ENCODE results near the gene TTPAL.

DNA sequence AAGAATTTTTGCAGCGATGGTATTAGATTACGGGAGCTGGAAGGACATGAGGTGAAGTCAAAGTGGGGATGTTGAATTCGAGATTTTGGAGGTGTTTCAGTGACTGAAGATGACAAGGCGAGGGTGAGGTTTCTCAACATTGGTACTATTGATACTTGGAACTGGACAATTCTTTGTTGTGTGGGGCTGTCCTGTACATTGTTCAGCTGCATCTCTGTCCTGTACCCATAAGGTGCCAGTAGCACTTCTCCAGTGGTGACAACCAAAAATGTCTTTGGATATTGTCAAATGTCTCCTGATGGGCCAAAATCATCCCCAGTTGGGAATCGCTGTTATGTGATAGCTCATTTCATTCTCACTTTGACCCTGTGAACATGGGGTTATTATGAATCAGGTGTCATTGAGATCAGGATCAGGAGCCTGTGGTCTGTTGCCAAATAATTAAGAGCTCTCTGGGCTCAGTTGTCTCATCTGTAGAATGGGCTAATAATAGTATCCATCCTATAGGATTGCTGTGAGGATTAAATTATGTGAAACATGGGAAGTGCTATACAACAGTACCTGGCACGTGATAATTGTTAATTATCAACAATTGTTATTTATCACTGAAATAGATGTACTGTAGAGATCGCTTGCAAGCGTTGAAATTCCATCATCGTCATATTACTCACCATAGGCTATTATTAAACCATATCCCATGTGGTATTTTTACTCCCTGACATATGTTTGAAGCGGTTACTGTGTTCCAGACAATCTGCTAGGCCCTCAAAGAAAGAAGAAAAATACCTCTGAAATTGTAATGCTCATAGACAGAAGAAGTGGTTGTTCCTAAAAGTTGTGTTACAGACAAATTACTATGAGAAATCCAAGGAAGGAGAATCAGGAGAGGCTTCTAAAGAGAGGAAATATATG lies 48.5 kb upstream of the TTPAL start:
- TF ChIP-seq, protein P1, sequence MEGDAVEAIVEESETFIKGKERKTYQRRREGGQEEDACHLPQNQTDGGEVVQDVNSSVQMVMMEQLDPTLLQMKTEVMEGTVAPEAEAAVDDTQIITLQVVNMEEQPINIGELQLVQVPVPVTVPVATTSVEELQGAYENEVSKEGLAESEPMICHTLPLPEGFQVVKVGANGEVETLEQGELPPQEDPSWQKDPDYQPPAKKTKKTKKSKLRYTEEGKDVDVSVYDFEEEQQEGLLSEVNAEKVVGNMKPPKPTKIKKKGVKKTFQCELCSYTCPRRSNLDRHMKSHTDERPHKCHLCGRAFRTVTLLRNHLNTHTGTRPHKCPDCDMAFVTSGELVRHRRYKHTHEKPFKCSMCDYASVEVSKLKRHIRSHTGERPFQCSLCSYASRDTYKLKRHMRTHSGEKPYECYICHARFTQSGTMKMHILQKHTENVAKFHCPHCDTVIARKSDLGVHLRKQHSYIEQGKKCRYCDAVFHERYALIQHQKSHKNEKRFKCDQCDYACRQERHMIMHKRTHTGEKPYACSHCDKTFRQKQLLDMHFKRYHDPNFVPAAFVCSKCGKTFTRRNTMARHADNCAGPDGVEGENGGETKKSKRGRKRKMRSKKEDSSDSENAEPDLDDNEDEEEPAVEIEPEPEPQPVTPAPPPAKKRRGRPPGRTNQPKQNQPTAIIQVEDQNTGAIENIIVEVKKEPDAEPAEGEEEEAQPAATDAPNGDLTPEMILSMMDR (IDR thresholded peaks at IDR 0.05): no peak
- no peak for TF ChIP-seq POLR2A (IDR thresholded peaks at IDR 0.05)
